SK-N-SH (cell line): ENCODE results near the gene TUBA4A. TPM values are rescaled to one million over a fixed set of nuclear protein-coding genes. Genes with fewer than 3 reads are reported as not detected.

Source experiments
- CTCF ChIA-PET: fragments of 300-600, 350-600 bp; formaldehyde crosslinking; extraction: SDS; loops from one replicate; lab custom pipeline; 2021; lab: Yijun Ruan, JAX
- POLR2A ChIA-PET: fragments of 350-600 bp; sonication (Branson Sonifier 250); formaldehyde crosslinking; extraction: SDS; loops from one replicate; lab custom pipeline; 2020; ENCODE audit warnings: antibody characterized with exemption, inconsistent platforms; lab: Yijun Ruan, JAX
- DNase-seq: peaks from one replicate; pipeline ENCODE4 v3.0.0; 2012
- H2AFZ ChIP-seq: fragments of 200-600 bp; sonication (generic); 2 replicates; pipeline ENCODE4 v1.8.1; 2016; ENCODE audit warnings: antibody characterized with exemption, mild to moderate bottlenecking, low read depth
- H3F3A ChIP-seq: fragments of 200-600 bp; sonication (generic); replicated peaks from 2 replicates; pipeline ENCODE3; 2016; ENCODE audit warnings: antibody characterized with exemption, mild to moderate bottlenecking; ENCODE audit not compliant: insufficient read depth
- H3K27ac ChIP-seq, 2 experiments: fragments of 200-500 bp in 1 of 2; fragments of 200-600 bp in 1 of 2; sonication (Bioruptor generic) in 1 of 2; sonication (generic), shearing (Covaris generic) in 1 of 2; 2 replicates each; pipeline versions ENCODE4 v1.5.1 to v1.6.1; 2014 to 2016; ENCODE audit warnings: low read depth in 2 of 2, inconsistent platforms in 1 of 2, low read length in 1 of 2, mild to moderate bottlenecking in 1 of 2, mixed read lengths in 1 of 2
- H3K27me3 ChIP-seq: fragments of 200-600 bp; sonication (generic), shearing (Covaris generic); 2 replicates; pipeline ENCODE4 v1.6.1; 2016; ENCODE audit warnings: mixed run types; ENCODE audit not compliant: insufficient read depth
- H3K36me3 ChIP-seq, 2 experiments: fragments of 200-500 bp in 1 of 2; fragments of 200-600 bp in 1 of 2; sonication (Bioruptor generic) in 1 of 2; sonication (generic) in 1 of 2; replicated peaks in 1 of 2; 2 replicates each; pipeline versions ENCODE3 to v1.5.1; 2014 to 2016; ENCODE audit warnings: low read length in 1 of 2, mild to moderate bottlenecking in 1 of 2; ENCODE audit not compliant: insufficient read depth in 2 of 2, control insufficient read depth in 1 of 2
- H3K4me1 ChIP-seq, 2 experiments: fragments of 200-500 bp in 1 of 2; fragments of 200-600 bp in 1 of 2; sonication (Bioruptor generic) in 1 of 2; sonication (generic), shearing (Covaris generic) in 1 of 2; 2 replicates each; pipeline versions ENCODE4 v1.5.1 to v1.6.1; 2014 to 2016; ENCODE audit warnings: low read depth in 1 of 2, low read length in 1 of 2, mixed run types in 1 of 2; ENCODE audit not compliant: insufficient read depth in 2 of 2, control insufficient read depth in 1 of 2
- H3K4me2 ChIP-seq: fragments of 200-600 bp; sonication (generic), shearing (Covaris generic); 2 replicates; pipeline ENCODE4 v1.6.1; 2017; ENCODE audit warnings: mixed run types
- H3K4me3 ChIP-seq, 2 experiments: fragments of 200-500 bp in 1 of 2; fragments of 200-600 bp in 1 of 2; sonication (Bioruptor generic) in 1 of 2; sonication (generic), shearing (Covaris generic) in 1 of 2; 2 replicates each; pipeline versions ENCODE4 v1.5.1 to v1.8.1; 2014 to 2016; ENCODE audit warnings: low read depth in 2 of 2, inconsistent platforms in 1 of 2, low read length in 1 of 2, mild to moderate bottlenecking in 1 of 2, mixed read lengths in 1 of 2, moderate library complexity in 1 of 2
- H3K79me2 ChIP-seq: fragments of 200-600 bp; sonication (generic); 2 replicates; pipeline ENCODE4 v1.8.1; 2017; ENCODE audit warnings: mild to moderate bottlenecking; ENCODE audit not compliant: insufficient read depth
- H3K9ac ChIP-seq: fragments of 200-600 bp; sonication (generic); 2 replicates; pipeline ENCODE4 v1.6.1; 2017; ENCODE audit warnings: mixed run types
- H3K9me2 ChIP-seq: fragments of 200-600 bp; sonication (generic); 2 replicates; pipeline ENCODE4 v1.6.1; 2017; ENCODE audit warnings: mixed run types
- H3K9me3 ChIP-seq: fragments of 200-600 bp; sonication (generic); 2 replicates; pipeline ENCODE4 v1.6.1; 2017; ENCODE audit warnings: mixed run types, mild to moderate bottlenecking, moderate library complexity
- H4K20me1 ChIP-seq: fragments of 200-600 bp; sonication (generic); 2 replicates; pipeline ENCODE4 v1.6.1; 2017; ENCODE audit warnings: mild to moderate bottlenecking, mixed run types; ENCODE audit not compliant: insufficient read depth
- ELF1 ChIP-seq: IDR thresholded peaks from 2 replicates; pipeline ENCODE4 v1.4.0; 2012
- GABPA ChIP-seq: IDR thresholded peaks from 2 replicates; pipeline ENCODE4 v1.4.0; 2012; ENCODE audit warnings: low read depth, mild to moderate bottlenecking
- MEF2A ChIP-seq: IDR thresholded peaks from 2 replicates; pipeline ENCODE4 v1.4.0; 2012; ENCODE audit warnings: low read depth, borderline replicate concordance
- NRF1 ChIP-seq: IDR thresholded peaks from 2 replicates; pipeline ENCODE4 v1.6.1; 2012; ENCODE audit warnings: low read depth, mild to moderate bottlenecking, low read length
- RAD21 ChIP-seq: IDR thresholded peaks from 2 replicates; pipeline ENCODE4 v1.6.1; 2012; ENCODE audit warnings: mild to moderate bottlenecking, low read length
- RCOR1 ChIP-seq: fragments of 150-350 bp; IDR thresholded peaks from 2 replicates; pipeline ENCODE4 v1.6.1; 2017; ENCODE audit warnings: antibody characterized with exemption, low read length
- RXRA ChIP-seq: IDR thresholded peaks from 2 replicates; pipeline ENCODE4 v1.4.0; 2012; ENCODE audit warnings: low read depth, mild to moderate bottlenecking, borderline replicate concordance
- SIN3A ChIP-seq: IDR thresholded peaks from 2 replicates; pipeline ENCODE4 v1.6.1; 2012; ENCODE audit warnings: low read depth, mild to moderate bottlenecking, low read length, moderate library complexity, borderline replicate concordance
- SMC3 ChIP-seq: IDR thresholded peaks from 2 replicates; pipeline ENCODE4 v1.6.1; 2012; ENCODE audit warnings: low read depth, low read length, improper control_type of control experiment
- TAF1 ChIP-seq: IDR thresholded peaks from 2 replicates; pipeline ENCODE4 v1.6.1; 2012; ENCODE audit warnings: low read depth, mild to moderate bottlenecking, low read length, moderate library complexity, borderline replicate concordance
- TCF12 ChIP-seq: IDR thresholded peaks from 2 replicates; pipeline ENCODE4 v1.4.0; 2012
- TEAD4 ChIP-seq: IDR thresholded peaks from 2 replicates; pipeline ENCODE4 v1.4.0; 2012; ENCODE audit warnings: mild to moderate bottlenecking, borderline replicate concordance; ENCODE audit not compliant: insufficient read depth
- YY1 ChIP-seq: IDR thresholded peaks from 2 replicates; pipeline ENCODE4 v1.4.0; 2012; ENCODE audit warnings: low read depth, mild to moderate bottlenecking
- WGBS: methylation state at CpG from one replicate; pipeline ENCODE4 v1.1.6; 2017; ENCODE audit warnings: low lambda C conversion rate; 5-methylcytosine and 5-hydroxymethylcytosine counted together
- polyA plus RNA-seq, 3 experiments: library from polyadenylated mRNA; depleted of rRNA; stranded (reverse); fragments of >200 nt; gene quantifications; 2 replicates each; pipeline ENCODE4 v1.2.3, GENCODE V29; 2012
- TF ChIP-seq, protein P1 (sequence below): fragments of 200-600 bp; sonication (generic); IDR thresholded peaks from 2 replicates; pipeline ENCODE4 v1.6.1; 2017; ENCODE audit warnings: antibody characterized with exemption, mild to moderate bottlenecking, moderate library complexity
- TF ChIP-seq, protein P2 (sequence below): fragments of 150-350 bp; IDR thresholded peaks from 2 replicates; pipeline ENCODE4 v1.6.1; 2017; ENCODE audit warnings: antibody characterized with exemption, low read length, low read depth, borderline replicate concordance
- TF ChIP-seq, protein P3 (sequence below): IDR thresholded peaks from 2 replicates; pipeline ENCODE4 v1.4.0; 2012; ENCODE audit warnings: low read depth

Gene TUBA4A
- polyA plus RNA-seq, 1 of the 3 experiments (the other 2 are of a cell fraction): 6.2 TPM

DNA sequence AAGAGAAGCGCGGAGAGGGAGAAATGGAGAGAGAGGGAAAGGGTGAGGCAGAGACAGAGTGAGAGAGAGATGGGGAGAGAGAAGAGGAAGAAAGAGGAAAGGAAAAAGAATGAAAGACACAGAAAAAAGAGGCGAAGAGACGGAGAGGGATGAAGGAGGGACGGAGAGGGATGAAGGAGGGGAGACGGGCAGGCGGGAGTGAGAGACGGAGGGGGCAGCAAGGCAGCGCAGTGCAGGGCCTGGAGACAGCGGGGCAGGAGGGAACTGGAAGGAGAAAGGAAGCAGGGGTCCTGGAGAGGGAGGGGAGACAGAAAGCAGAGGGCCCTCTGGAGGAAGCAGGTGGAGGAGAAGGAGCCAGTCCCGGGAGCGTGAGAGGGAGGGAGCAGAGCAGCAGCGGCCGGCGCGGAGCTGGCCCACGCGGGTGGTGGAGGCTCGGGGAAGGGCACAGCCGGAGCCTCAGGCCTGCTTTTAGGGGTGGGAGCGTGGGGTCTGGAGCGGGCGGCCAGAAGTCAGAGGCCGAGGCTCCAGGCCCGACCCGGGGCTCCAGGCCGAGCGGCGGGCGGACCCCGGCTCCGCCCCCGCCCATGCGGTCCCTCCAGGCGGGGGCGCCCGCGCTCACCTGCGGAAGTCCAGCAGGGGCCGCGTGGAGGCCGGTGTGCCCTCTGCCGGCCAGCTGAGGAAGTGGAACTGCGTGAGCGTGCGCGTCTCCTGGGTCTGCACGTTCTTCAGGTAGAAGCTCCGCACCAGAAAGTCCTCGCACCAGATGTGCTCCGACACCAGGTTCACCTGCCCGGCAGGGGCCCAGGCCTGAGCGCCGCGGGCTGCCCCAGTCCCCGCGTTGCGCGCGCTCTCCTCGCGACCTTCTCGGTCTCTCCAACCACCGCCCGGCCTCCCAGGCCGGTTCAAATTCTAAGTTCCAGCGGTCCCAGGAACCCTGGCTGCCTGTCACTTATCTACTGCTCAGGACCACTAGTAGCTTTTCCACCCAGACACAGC is 40.9 kb upstream of the TUBA4A start (continued):
- peak; percentile 62; the same call in 1 of the 2 replicates for TF ChIP-seq SIN3A
- TF ChIP-seq YY1: no peak
- TF ChIP-seq, protein P1, sequence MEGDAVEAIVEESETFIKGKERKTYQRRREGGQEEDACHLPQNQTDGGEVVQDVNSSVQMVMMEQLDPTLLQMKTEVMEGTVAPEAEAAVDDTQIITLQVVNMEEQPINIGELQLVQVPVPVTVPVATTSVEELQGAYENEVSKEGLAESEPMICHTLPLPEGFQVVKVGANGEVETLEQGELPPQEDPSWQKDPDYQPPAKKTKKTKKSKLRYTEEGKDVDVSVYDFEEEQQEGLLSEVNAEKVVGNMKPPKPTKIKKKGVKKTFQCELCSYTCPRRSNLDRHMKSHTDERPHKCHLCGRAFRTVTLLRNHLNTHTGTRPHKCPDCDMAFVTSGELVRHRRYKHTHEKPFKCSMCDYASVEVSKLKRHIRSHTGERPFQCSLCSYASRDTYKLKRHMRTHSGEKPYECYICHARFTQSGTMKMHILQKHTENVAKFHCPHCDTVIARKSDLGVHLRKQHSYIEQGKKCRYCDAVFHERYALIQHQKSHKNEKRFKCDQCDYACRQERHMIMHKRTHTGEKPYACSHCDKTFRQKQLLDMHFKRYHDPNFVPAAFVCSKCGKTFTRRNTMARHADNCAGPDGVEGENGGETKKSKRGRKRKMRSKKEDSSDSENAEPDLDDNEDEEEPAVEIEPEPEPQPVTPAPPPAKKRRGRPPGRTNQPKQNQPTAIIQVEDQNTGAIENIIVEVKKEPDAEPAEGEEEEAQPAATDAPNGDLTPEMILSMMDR: peak; percentile 84
- TF ChIP-seq RAD21: peak; percentile 72
- peak; percentile 69 for TF ChIP-seq RCOR1
- no peak for TF ChIP-seq RXRA
- TF ChIP-seq TCF12: no peak
- TF ChIP-seq, protein P2, sequence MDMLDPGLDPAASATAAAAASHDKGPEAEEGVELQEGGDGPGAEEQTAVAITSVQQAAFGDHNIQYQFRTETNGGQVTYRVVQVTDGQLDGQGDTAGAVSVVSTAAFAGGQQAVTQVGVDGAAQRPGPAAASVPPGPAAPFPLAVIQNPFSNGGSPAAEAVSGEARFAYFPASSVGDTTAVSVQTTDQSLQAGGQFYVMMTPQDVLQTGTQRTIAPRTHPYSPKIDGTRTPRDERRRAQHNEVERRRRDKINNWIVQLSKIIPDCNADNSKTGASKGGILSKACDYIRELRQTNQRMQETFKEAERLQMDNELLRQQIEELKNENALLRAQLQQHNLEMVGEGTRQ: no peak
- no peak for TF ChIP-seq GABPA
- peak; percentile 78 for TF ChIP-seq ELF1
- TF ChIP-seq TEAD4: no peak
- TF ChIP-seq MEF2A: no peak

DNA sequence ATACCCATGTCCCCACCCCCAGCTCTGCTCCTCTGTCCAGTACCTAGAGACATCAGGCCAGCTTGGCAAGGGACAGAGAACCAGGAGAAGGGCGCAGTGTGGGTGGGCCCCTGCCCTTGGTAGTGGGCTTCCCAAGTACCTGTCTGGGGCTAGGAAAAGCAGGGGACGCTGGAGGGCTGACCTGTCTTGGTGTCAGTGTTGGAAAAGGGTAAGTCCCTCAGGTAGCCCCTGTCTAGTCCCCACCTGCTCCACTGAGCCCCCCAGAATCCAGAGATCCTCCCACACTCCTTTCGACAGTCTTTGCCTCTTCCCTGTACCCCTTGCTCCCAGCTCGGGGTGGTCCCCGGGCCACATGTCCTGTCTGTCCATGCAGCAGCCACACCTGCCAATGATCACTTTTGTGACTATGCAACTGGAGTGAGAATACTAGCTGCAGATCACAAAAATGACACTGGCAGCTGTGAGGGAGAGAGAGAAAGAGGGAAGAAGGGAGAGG is 40.1 kb upstream of the TUBA4A start:
- no peak overlapping the region for H2AFZ ChIP-seq
- H3K9ac ChIP-seq: no peak overlapping the region
- H4K20me1 ChIP-seq: no peaks in the 10 kb centered on the region
- H3K4me3 ChIP-seq: no peak overlapping the region
- ChIA-PET CTCF (interaction anchor here (0.6 to 9.0 kb wide), 21 partner anchors 10 to 606 kb away, joined by 3 to 312 read pairs (median 11); partner anchors contain the start of genes ANKZF1, ATG9A, CNPPD1 and DNAJB2), POLR2A (interaction anchor here (1.7 kb wide), 1 partner anchor 14 kb away, joined by 6 read pairs; the partner anchor contains the start of gene DNAJB2)
- no peaks in the 10 kb centered on the region for H3K36me3 ChIP-seq
- no peak overlapping the region for H3K4me2 ChIP-seq
- H3K4me1 ChIP-seq: peaks cover 8% of the 10 kb centered on the region in 2 experiments; a peak in 1 of 4 replicates
- DNase-seq: no peak
- H3K9me2 ChIP-seq: no peaks in the 10 kb centered on the region
- no peaks in the 10 kb centered on the region for H3K9me3 ChIP-seq
- no peaks in the 10 kb centered on the region for H3K27me3 ChIP-seq
- no peak overlapping the region for H3K27ac ChIP-seq
- H3K79me2 ChIP-seq: no peaks in the 10 kb centered on the region
- 89% methylated on average over 5 of the region's 5 CpGs for WGBS
- TF ChIP-seq, protein P2: no peak
- TF ChIP-seq TAF1: no peak
- TF ChIP-seq, protein P3, sequence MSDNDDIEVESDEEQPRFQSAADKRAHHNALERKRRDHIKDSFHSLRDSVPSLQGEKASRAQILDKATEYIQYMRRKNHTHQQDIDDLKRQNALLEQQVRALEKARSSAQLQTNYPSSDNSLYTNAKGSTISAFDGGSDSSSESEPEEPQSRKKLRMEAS: no peak
- no peak for TF ChIP-seq TEAD4
- no peak for TF ChIP-seq SMC3
- no peak for TF ChIP-seq NRF1
- no peak for TF ChIP-seq SIN3A
- H3F3A ChIP-seq: peaks cover 12% of the 10 kb centered on the region
